Measurements from ENCODE around the gene KCNJ1.

- TF ChIP-seq CTCF (IDR thresholded peaks at IDR 0.05 in 2 of 3, conservative IDR thresholded peaks at IDR 0.05 in 1 of 3; ENCODE audit: insufficient read depth in 2 of 3, low read depth in 1 of 3, low read length in 3 of 3) (no peak), SMARCA5 (IDR thresholded peaks at IDR 0.05) (no peak), GATAD2B (IDR thresholded peaks at IDR 0.05; ENCODE audit: borderline replicate concordance) (no peak), KHSRP (IDR thresholded peaks at IDR 0.05) (no peak), REST (IDR thresholded peaks at IDR 0.05; ENCODE audit: borderline replicate concordance) (no peak), REST (CRISPR knock-in tag; IDR thresholded peaks at IDR 0.05; ENCODE audit: low read depth) (no peak), POLR2AphosphoS5 (IDR thresholded peaks at IDR 0.05; ENCODE audit: control insufficient read depth, insufficient read depth, low read depth, low read length) (no peak), ZNF12 (CRISPR knock-in tag; IDR thresholded peaks at IDR 0.05) (no peak), TBP (optimal IDR thresholded peaks at IDR 0.05; ENCODE audit: low read depth, low read length) (no peak), MAX (CRISPR knock-in tag; IDR thresholded peaks at IDR 0.05) (no peak)
These were observed 47.9 kb downstream of the KCNJ1 start for GRCh38 chr11:128819198-128819597.
